HG02870 (cell line): Measurements from ENCODE around the gene KRTAP29-1.
"Not testable (repeated sequence)": the region's sequence is repeated elsewhere in the genome, so short reads cannot be mapped to it uniquely, and the experiment has no call there.

Experiments used
- ATAC-seq: cut with Tn5 transposase; IDR thresholded peaks from one replicate; pipeline ENCODE4 v1.9.1; 2021; ENCODE audit warnings: mild to moderate bottlenecking, moderate library complexity; ENCODE audit not compliant: unreplicated experiment

The KRTAP29-1 gene

GRCh38 chr17:41301916-41302901 lies at the start of gene KRTAP29-1:
KRTAP29-1 (minus strand) TSS chr17:41302851; CDS start chr17:41302851, 0 bp downstream.
- no peak for ATAC-seq

- ATAC-seq, result no peak
Observed at GRCh38 chr17:41351177-41351576, 48.5 kb upstream of the KRTAP29-1 start.

- not testable (repeated sequence) for ATAC-seq
Observed at GRCh38 chr17:41350381-41350878, 47.8 kb upstream of the KRTAP29-1 start, which contains the start of gene KRT33A. KRT33A (minus strand) TSS chr17:41350828; CDS start chr17:41350767, 61 bp downstream.

- no peak for ATAC-seq
Observed at GRCh38 chr17:41347869-41348760, 45.5 kb upstream of the KRTAP29-1 start.

- ATAC-seq, result not testable (repeated sequence)
Observed at GRCh38 chr17:41346421-41346820, 43.8 kb upstream of the KRTAP29-1 start.

GRCh38 chr17:41345992-41346391 lies 43.3 kb upstream of the KRTAP29-1 start:
- ATAC-seq, result no peak

- no peak for ATAC-seq
Observed at GRCh38 chr17:41343029-41343428, 40.4 kb upstream of the KRTAP29-1 start.

GRCh38 chr17:41340934-41341861 lies 38.5 kb upstream of the KRTAP29-1 start:
- ATAC-seq, result no peak

- no peak for ATAC-seq
Observed at GRCh38 chr17:41340494-41340893, 37.8 kb upstream of the KRTAP29-1 start.

GRCh38 chr17:41339571-41340172 lies 37.0 kb upstream of the KRTAP29-1 start:
- no peak for ATAC-seq

GRCh38 chr17:41338961-41339485 lies 36.4 kb upstream of the KRTAP29-1 start:
- ATAC-seq, result no peak

GRCh38 chr17:41335747-41336146 lies 33.1 kb upstream of the KRTAP29-1 start:
- no peak for ATAC-seq

GRCh38 chr17:41334385-41335305 lies 32.0 kb upstream of the KRTAP29-1 start:
- no peak for ATAC-seq

GRCh38 chr17:41333836-41334235 lies 31.2 kb upstream of the KRTAP29-1 start:
- ATAC-seq, result no peak

- no peak for ATAC-seq
Observed at GRCh38 chr17:41333098-41333497, 30.4 kb upstream of the KRTAP29-1 start.

- no peak for ATAC-seq
Observed at GRCh38 chr17:41332239-41332638, 29.6 kb upstream of the KRTAP29-1 start.

- ATAC-seq, result no peak
Observed at GRCh38 chr17:41331606-41332005, 29.0 kb upstream of the KRTAP29-1 start.

- no peak for ATAC-seq
Observed at GRCh38 chr17:41329279-41329948, 26.8 kb upstream of the KRTAP29-1 start.
